GM12864 (cell line): Measurements from ENCODE around the gene INHBC.

Experiments
- DNase-seq: peaks from one replicate; pipeline ENCODE4 v3.0.0-alpha.2; 2011; ENCODE audit warnings: low read depth
- H3K4me3 ChIP-seq: 2 replicates; pipeline ENCODE4 v1.5.1; 2011; ENCODE audit warnings: mild to moderate bottlenecking, low read depth, low read length, control low read depth
- CTCF ChIP-seq: IDR thresholded peaks from 2 replicates; pipeline ENCODE4 v1.5.1; 2011; ENCODE audit warnings: low read depth, mild to moderate bottlenecking, moderate library complexity, low read length, control low read depth, inconsistent platforms; ENCODE audit errors: missing control alignments

INHBC gene

DNA sequence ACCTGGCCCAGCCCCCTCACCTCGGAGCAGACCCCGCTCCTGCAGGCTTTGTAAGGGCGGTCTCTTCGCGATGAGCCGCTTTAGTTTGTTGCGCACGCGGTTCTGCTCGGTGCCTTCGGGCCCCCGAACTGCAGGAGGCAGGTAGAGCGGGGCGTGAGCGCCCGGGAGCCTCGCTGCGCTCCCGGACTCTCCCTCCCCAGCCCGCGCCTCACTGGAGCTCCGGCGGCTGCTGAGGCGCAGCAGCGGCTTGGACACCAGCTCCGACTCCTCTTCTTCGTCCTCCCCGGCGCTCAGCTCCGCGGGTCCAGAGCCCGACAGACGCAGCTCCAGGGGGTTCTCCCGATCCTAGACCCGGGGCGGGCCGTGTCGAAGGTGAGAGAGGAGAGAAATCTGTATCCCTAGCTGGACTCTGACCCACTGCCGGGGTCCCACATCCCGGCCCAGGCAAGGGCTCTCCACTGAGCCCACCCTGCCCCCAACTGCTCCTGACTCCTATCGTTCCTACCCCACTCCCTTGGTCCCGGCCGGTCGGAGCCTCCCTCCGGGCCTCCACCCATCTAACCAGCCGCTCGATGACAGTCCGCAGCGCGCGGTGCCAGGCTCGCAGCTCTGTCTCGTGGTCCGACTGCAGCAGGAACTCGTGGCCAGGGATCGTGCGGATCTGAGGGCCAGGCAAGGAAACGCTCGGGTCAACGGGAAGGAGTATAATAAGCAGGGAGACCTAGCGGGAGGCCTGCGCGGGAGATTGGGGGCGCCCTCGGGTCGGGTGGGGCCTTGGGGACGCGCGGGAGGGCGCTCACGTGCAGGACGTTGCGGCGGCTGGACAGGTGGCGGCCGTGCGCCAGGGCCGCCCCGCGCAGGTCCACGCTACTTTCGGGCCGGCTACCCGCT lies 40.9 kb downstream of the INHBC start:
- peak overlapping the region; percentile 72 for H3K4me3 ChIP-seq
- no peak for TF ChIP-seq CTCF
- DNase-seq = no peak

DNA sequence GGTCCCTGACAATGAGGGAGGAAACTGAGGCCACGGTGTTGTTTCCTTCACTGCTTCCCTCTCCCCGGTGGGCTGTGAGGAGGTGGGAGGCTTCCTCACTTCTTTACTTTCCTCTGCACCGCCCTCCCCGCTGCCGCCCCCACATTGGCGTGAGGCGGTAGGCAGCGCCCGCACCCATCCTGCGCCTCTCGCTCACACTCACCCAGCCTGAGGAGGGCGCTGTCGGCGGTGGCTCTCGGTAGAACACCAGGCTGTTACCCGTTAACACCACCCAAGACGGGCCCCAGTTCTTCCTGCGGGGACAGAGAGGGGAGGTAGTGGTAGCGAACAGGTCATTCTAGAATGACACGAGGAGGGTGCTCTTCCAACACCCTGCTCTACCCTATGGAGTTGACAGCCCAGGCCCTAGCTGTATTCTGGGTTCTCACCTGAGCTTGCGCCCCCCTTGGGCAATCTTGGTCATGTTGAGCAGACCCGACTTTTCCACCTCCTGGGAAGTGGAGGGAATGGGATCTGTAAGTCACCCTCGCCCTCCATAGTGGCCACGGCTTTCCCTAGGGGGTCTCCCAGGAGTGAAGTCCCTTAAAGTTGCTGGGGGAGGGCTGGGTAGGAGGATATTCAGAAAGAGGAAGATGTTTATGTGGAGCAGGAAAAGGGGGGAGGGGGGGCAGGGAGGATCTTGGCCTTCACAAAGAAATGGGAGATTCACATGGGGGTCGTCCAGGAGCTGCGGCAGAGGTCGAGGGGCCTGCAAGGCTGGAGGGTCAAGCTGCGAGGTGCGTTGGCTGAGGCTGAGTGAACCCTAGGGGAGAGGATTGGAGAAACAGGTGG lies 41.8 kb downstream of the INHBC start:
- DNase-seq = no peak
- H3K4me3 ChIP-seq = peak overlapping the region; percentile 72
- peak; percentile 73 for TF ChIP-seq CTCF

- no peak for DNase-seq
- no peak for TF ChIP-seq CTCF
- H3K4me3 ChIP-seq = peak overlapping the region; percentile 72
Measured at GRCh38 chr12:57476993-57477709, 42.6 kb downstream of the INHBC start.

- DNase-seq = no peak
- no peak for TF ChIP-seq CTCF
- peak overlapping the region; percentile 72 for H3K4me3 ChIP-seq
Measured at GRCh38 chr12:57477710-57478681, 43.4 kb downstream of the INHBC start.

GRCh38 chr12:57479043-57479375 lies 44.4 kb downstream of the INHBC start:
- no peak for TF ChIP-seq CTCF
- DNase-seq = no peak
- H3K4me3 ChIP-seq = peak overlapping the region; percentile 72
